Chondrocyte (in vitro differentiated cells): ENCODE measurements around the gene GIT2. TPM values are rescaled to one million over a fixed set of nuclear protein-coding genes. Genes with fewer than 3 reads are reported as not detected.

Source experiments
- DNase-seq: peaks from one replicate; pipeline ENCODE4 v3.0.0; 2021; ENCODE audit warnings: mixed read lengths, low spot score
- H3K27ac Mint-ChIP-seq: one replicate; pipeline ENCODE4 v1.8.0; 2021; ENCODE audit warnings: mild to moderate bottlenecking, moderate library complexity, mixed read lengths; ENCODE audit not compliant: unreplicated experiment
- H3K27me3 Mint-ChIP-seq: 2 replicates; pipeline ENCODE4 v1.8.0; 2021; ENCODE audit warnings: low read depth, mixed read lengths
- H3K36me3 Mint-ChIP-seq: 2 replicates; pipeline ENCODE4 v1.8.0; 2021; ENCODE audit warnings: low read depth, mixed read lengths
- H3K4me1 Mint-ChIP-seq: 2 replicates; pipeline ENCODE4 v1.8.0; 2021; ENCODE audit warnings: low read depth, mild to moderate bottlenecking, mixed read lengths
- H3K4me3 Mint-ChIP-seq: one replicate; pipeline ENCODE4 v1.8.0; 2021; ENCODE audit warnings: mild to moderate bottlenecking, moderate library complexity, mixed read lengths; ENCODE audit not compliant: unreplicated experiment
- H3K9me3 Mint-ChIP-seq: 2 replicates; pipeline ENCODE4 v1.8.0; 2021; ENCODE audit warnings: low read depth, mixed read lengths
- CTCF ChIP-seq: fragments of 200-600 bp; sonication (generic); IDR thresholded peaks from 2 replicates; pipeline ENCODE4 v1.5.0; 2021; ENCODE audit warnings: antibody characterized with exemption, mild to moderate bottlenecking, moderate library complexity
- total RNA-seq: library from RNA; stranded (reverse); gene quantifications from 3 replicates; pipeline ENCODE4 v1.2.1, GENCODE V29; 2021

The GIT2 gene
- total RNA-seq, 1 donor from 2014 or later, result 38.1 TPM

- no peak for DNase-seq
- TF ChIP-seq CTCF, result no peak
- Mint-ChIP-seq H3K9me3 (no peaks in the 10 kb centered on the region), H3K4me3 (no peak overlapping the region), H3K4me1 (peaks cover 55% of the 10 kb centered on the region), H3K27ac (peak overlapping the region; percentile 96), H3K36me3 (peaks cover 18% of the 10 kb centered on the region), H3K27me3 (no peaks in the 10 kb centered on the region)
These were observed 43.3 kb downstream of the GIT2 start for GRCh38 chr12:109952873-109953272.

DNA sequence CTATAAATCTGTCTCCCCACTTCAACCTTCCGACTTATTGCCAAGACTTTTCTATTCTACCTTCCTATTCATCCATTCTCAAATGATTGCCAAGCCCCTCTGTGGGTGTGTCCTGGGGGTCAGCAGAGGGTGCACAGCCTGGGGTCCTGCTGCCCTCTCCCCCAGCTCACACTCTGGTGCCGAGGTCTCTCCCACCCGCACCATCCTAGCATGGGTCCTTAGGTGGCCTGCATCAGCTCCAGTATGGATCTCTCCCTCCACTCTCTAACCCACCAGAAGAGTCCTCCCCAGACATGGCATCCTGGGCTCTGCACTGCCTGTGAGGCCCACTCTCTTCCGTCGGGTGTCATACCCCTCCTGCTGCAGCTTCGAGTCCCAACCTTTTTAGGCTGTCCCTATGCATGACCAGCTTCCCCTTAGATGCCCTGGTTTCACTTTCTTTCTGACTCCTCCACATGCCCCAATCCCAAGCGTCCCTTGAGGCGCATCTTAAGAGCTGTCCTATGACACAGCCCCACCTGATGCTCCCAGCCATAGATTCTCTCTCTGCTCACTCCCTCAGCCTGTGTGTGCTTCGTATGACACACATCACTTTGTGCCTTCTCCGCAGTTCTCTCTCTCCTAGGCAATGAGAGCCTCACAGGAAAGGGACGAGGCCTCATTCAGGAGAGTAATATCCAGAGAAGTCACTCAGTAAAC, 43.9 kb downstream of the GIT2 start:
- H3K27ac Mint-ChIP-seq, result peak overlapping the region; percentile 96
- no peak for TF ChIP-seq CTCF
- DNase-seq, result no peak
- H3K4me3 Mint-ChIP-seq, result no peak overlapping the region
- H3K36me3 Mint-ChIP-seq, result peaks cover 19% of the 10 kb centered on the region
- H3K9me3 Mint-ChIP-seq, result no peaks in the 10 kb centered on the region
- peaks cover 61% of the 10 kb centered on the region for H3K4me1 Mint-ChIP-seq
- no peaks in the 10 kb centered on the region for H3K27me3 Mint-ChIP-seq

GRCh38 chr12:109951751-109952150, 44.4 kb downstream of the GIT2 start:
- H3K27me3 Mint-ChIP-seq, result no peaks in the 10 kb centered on the region
- DNase-seq, result no peak
- H3K4me3 Mint-ChIP-seq, result peak overlapping the region; percentile 47
- peaks cover 67% of the 10 kb centered on the region for H3K4me1 Mint-ChIP-seq
- H3K36me3 Mint-ChIP-seq, result peaks cover 23% of the 10 kb centered on the region
- no peak for TF ChIP-seq CTCF
- H3K9me3 Mint-ChIP-seq, result no peaks in the 10 kb centered on the region
- H3K27ac Mint-ChIP-seq, result peak overlapping the region; percentile 96

DNA sequence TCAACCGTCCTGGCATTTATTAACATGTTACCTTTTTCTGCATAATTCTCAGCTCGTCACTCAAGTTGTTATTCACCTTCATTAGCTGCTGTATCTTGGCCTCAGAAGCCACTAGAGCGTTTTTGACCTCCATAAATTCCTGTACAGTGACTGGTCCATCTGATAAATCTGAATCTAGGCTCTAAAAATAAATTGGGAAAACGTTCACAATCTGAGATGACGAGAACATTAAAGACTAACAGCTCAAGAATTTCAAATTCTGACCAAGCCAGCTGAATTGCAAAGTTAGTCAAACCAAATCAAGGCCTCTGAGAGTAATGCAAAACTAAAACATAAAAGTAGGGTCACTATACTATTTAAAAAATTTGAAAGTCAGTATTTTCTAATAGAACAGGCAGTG, 45.0 kb downstream of the GIT2 start:
- H3K27ac Mint-ChIP-seq, result peak overlapping the region; percentile 96
- no peak overlapping the region for H3K4me3 Mint-ChIP-seq
- TF ChIP-seq CTCF, result no peak
- peaks cover 73% of the 10 kb centered on the region for H3K4me1 Mint-ChIP-seq
- peaks cover 26% of the 10 kb centered on the region for H3K36me3 Mint-ChIP-seq
- no peak for DNase-seq
- no peaks in the 10 kb centered on the region for H3K9me3 Mint-ChIP-seq
- no peaks in the 10 kb centered on the region for H3K27me3 Mint-ChIP-seq

GRCh38 chr12:109950625-109951024, 45.5 kb downstream of the GIT2 start:
- TF ChIP-seq CTCF, result no peak
- peaks cover 26% of the 10 kb centered on the region for H3K36me3 Mint-ChIP-seq
- peak overlapping the region; percentile 96 for H3K27ac Mint-ChIP-seq
- H3K4me3 Mint-ChIP-seq, result no peak overlapping the region
- H3K27me3 Mint-ChIP-seq, result no peaks in the 10 kb centered on the region
- peaks cover 76% of the 10 kb centered on the region for H3K4me1 Mint-ChIP-seq
- no peak for DNase-seq
- no peaks in the 10 kb centered on the region for H3K9me3 Mint-ChIP-seq
